K562 (cell line): ENCODE data around the gene SEC22A. TPM values are rescaled to one million over a fixed set of nuclear protein-coding genes. Genes with fewer than 3 reads are reported as not detected.

Source experiments
- ATAC-seq: fragments of 200-7000 bp; cut with Tn5 transposase; 3 replicates; pipeline ENCODE4 v1.9.1; 2020; ENCODE audit warnings: moderate library complexity
- BruUV-seq: library from RNA; stranded (reverse); fragments of 400-500 nt; replicated peaks from 2 replicates; lab custom pipeline; 2021; lab: Mats Ljungman, UMichigan
- CTCF ChIA-PET: fragments of 300-600 bp; formaldehyde crosslinking; extraction: SDS; loops from one replicate; lab custom pipeline; 2021; ENCODE audit warnings: low intra/inter-chr PET ratio; lab: Yijun Ruan, JAX
- POLR2A ChIA-PET: fragments of 300-600, 350-650 bp; sonication (Branson Sonifier 250); formaldehyde crosslinking; extraction: SDS; loops from one replicate; lab custom pipeline; 2021; ENCODE audit warnings: antibody characterized with exemption, inconsistent platforms; lab: Yijun Ruan, JAX
- DNase-seq, 4 experiments: peaks; one replicate each; pipeline versions ENCODE4 v3.0.0 to v3.0.0-alpha.2; 2011 to 2018; ENCODE audit warnings: low spot score in 3 of 4, mixed read lengths in 3 of 4; ENCODE audit errors: extremely low read depth in 1 of 4
- FAIRE-seq: peaks from 2 replicates; lab custom pipeline; 2011; peaks lifted over from hg19 to GRCh38; lab: Jason Lieb, UNC
- H2AFZ ChIP-seq: 2 replicates; pipeline ENCODE4 v1.6.0; 2011; ENCODE audit warnings: low read depth, low read length, control low read depth, inconsistent platforms
- H3K27ac ChIP-seq: fragments of 200-600 bp; 3 replicates; pipeline ENCODE4 v1.8.0; 2011; ENCODE audit warnings: low read depth, mild to moderate bottlenecking, control low read depth, inconsistent platforms, low read length, moderate library complexity, mixed read lengths; ENCODE audit errors: extremely low read depth
- H3K27me3 ChIP-seq, 2 experiments: fragments of 300-600 bp in 1 of 2; 2 replicates in 1 of 2; 3 replicates in 1 of 2; pipeline versions ENCODE4 v1.6.0 to v1.8.0; 2011; ENCODE audit warnings: inconsistent platforms in 2 of 2, low read length in 2 of 2, mild to moderate bottlenecking in 1 of 2, mixed read lengths in 1 of 2, moderate library complexity in 1 of 2; ENCODE audit not compliant: control insufficient read depth in 2 of 2, insufficient read depth in 2 of 2
- H3K36me3 ChIP-seq: fragments of 300-600 bp; 3 replicates; pipeline ENCODE4 v1.8.0; 2011; ENCODE audit warnings: mild to moderate bottlenecking, low read length, inconsistent platforms; ENCODE audit not compliant: control insufficient read depth, insufficient read depth
- H3K4me1 ChIP-seq, 2 experiments: fragments of 200-600 bp in 1 of 2; replicated peaks in 1 of 2; 2 replicates in 1 of 2; 3 replicates in 1 of 2; pipeline versions ENCODE4 v1.5.1 to v1.8.0; 2011; ENCODE audit warnings: inconsistent platforms in 2 of 2, low read length in 2 of 2, mild to moderate bottlenecking in 1 of 2, mixed read lengths in 1 of 2, moderate library complexity in 1 of 2; ENCODE audit not compliant: control insufficient read depth in 2 of 2, insufficient read depth in 2 of 2
- H3K4me2 ChIP-seq: 2 replicates; pipeline ENCODE4 v1.6.1; 2011; ENCODE audit warnings: low read length, control low read depth, inconsistent platforms, mixed read lengths; ENCODE audit not compliant: insufficient read depth
- H3K4me3 ChIP-seq: fragments of 200-600 bp; sonication (generic), shearing (Covaris generic); 2 replicates; pipeline ENCODE4 v1.5.1; 2016; ENCODE audit warnings: control low read depth, inconsistent platforms
- H3K79me2 ChIP-seq: fragments of 200-600 bp; 3 replicates; pipeline ENCODE4 v1.8.0; 2011; ENCODE audit warnings: low read length, inconsistent platforms; ENCODE audit not compliant: control insufficient read depth, insufficient read depth
- H3K9ac ChIP-seq, 2 experiments: 2 replicates each; pipeline versions ENCODE4 v1.6.0 to v1.6.1; 2011; ENCODE audit warnings: low read depth in 2 of 2, low read length in 2 of 2, control low read depth in 1 of 2, inconsistent platforms in 1 of 2, mild to moderate bottlenecking in 1 of 2, mixed read lengths in 1 of 2; ENCODE audit not compliant: insufficient read depth in 1 of 2
- H3K9me1 ChIP-seq: one replicate; pipeline ENCODE4 v1.6.0; 2011; ENCODE audit warnings: inconsistent platforms, mild to moderate bottlenecking, low read length, moderate library complexity; ENCODE audit not compliant: control insufficient read depth, insufficient read depth
- H3K9me3 ChIP-seq: replicated peaks from 2 replicates; pipeline ENCODE4 v1.5.1; 2011; ENCODE audit warnings: low read depth, low read length, inconsistent platforms; ENCODE audit not compliant: control insufficient read depth, insufficient read depth
- H4K20me1 ChIP-seq: replicated peaks from 2 replicates; pipeline ENCODE4 v1.6.1; 2011; ENCODE audit warnings: low read length, inconsistent platforms, mixed read lengths; ENCODE audit not compliant: control insufficient read depth, insufficient read depth
- ATF4 ChIP-seq: fragments of 450-650 bp; formaldehyde crosslinking; IDR thresholded peaks from 2 replicates; pipeline ENCODE4 v1.4.0; 2022; ENCODE audit warnings: mild to moderate bottlenecking, moderate library complexity
- CTCF ChIP-seq, 3 experiments: IDR thresholded peaks in 2 of 3; conservative IDR thresholded peaks in 1 of 3; 2 replicates each; pipeline ENCODE4 v1.5.1; 2011 to 2012; ENCODE audit warnings: low read length in 3 of 3, mild to moderate bottlenecking in 3 of 3, control low read depth in 2 of 3, improper control_type of control experiment in 1 of 3, inconsistent platforms in 1 of 3, low read depth in 1 of 3, mixed read lengths in 1 of 3, moderate library complexity in 1 of 3; ENCODE audit not compliant: insufficient read depth in 2 of 3
- ERF ChIP-seq: fragments of 450-650 bp; formaldehyde crosslinking; IDR thresholded peaks from 2 replicates; pipeline ENCODE4 v1.4.0; 2020; ENCODE audit warnings: mild to moderate bottlenecking, mixed read lengths
- FOXK2 ChIP-seq, 2 experiments: fragments of 450-650 bp; IDR thresholded peaks in 1 of 2; conservative IDR thresholded peaks in 1 of 2; 2 replicates each; pipeline ENCODE4 v1.6.1; 2016; ENCODE audit warnings: low read depth in 2 of 2, mild to moderate bottlenecking in 1 of 2
- GTF3C2 ChIP-seq: IDR thresholded peaks from 3 replicates; pipeline ENCODE4 v1.6.1; 2011; ENCODE audit warnings: borderline replicate concordance, mild to moderate bottlenecking, moderate library complexity; ENCODE audit not compliant: insufficient read length; ENCODE audit errors: extremely low read depth
- HNRNPK ChIP-seq: fragments of 200-400 bp; formaldehyde crosslinking; IDR thresholded peaks from one replicate; pipeline ENCODE4 v1.6.1; 2018; ENCODE audit warnings: mild to moderate bottlenecking, low read depth, low read length; ENCODE audit not compliant: poor library complexity, severe bottlenecking
- KAT2B ChIP-seq: IDR thresholded peaks from one replicate; pipeline ENCODE4 v1.6.1; 2012; ENCODE audit warnings: low read depth, mild to moderate bottlenecking, control low read depth, inconsistent platforms, low read length, moderate library complexity
- MCM3 ChIP-seq: fragments of 450-650 bp; IDR thresholded peaks from 2 replicates; pipeline ENCODE4 v1.6.1; 2016
- TGIF2 ChIP-seq: sonication (generic); formaldehyde crosslinking; IDR thresholded peaks from 2 replicates; pipeline ENCODE4 v1.8.1; 2022; ENCODE audit warnings: mild to moderate bottlenecking, missing genetic modification reagents, moderate library complexity
- THAP7 ChIP-seq: fragments of 250-450 bp; sonication (Bioruptor Pico); IDR thresholded peaks from 2 replicates; pipeline ENCODE4 v1.5.0; 2021
- ZNF384 ChIP-seq: IDR thresholded peaks from 2 replicates; pipeline ENCODE4 v1.6.1; 2012; ENCODE audit warnings: low read depth, low read length, improper control_type of control experiment
- ZNF395 ChIP-seq: fragments of 200-800 bp; sonication (Bioruptor generic); IDR thresholded peaks from 2 replicates; pipeline ENCODE4 v1.6.1; 2017; ENCODE audit warnings: missing genetic modification characterization, missing compliant biosample characterization
- WGBS: fragments of 100-300 bp; shearing (Covaris generic); methylation state at CpG from one replicate; pipeline ENCODE4 v1.1.6; 2016; ENCODE audit warnings: low coverage, mixed read lengths; ENCODE audit not compliant: insufficient coverage; ENCODE audit errors: missing lambda C conversion rate; 5-methylcytosine and 5-hydroxymethylcytosine counted together
- in situ Hi-C: fragments of 300-500 bp; cut with MboI; formaldehyde crosslinking; loops from 4 replicates; pipeline ENCODE4 v1.15.0; 2018; ENCODE audit warnings: inconsistent platforms, mixed read lengths
- intact Hi-C: fragments of 100-400 bp; cut with micrococcal nuclease; formaldehyde crosslinking; loops from 2 replicates; pipeline ENCODE4 v1.14.2; 2022
- polyA plus RNA-seq, 8 experiments: library from polyadenylated mRNA; depleted of rRNA in 4 of 8; stranded (reverse) in 5 of 8; unstranded in 3 of 8; fragments of >200 nt; fragmentation: Nextera tagmentation in 2 of 8; fragmentation: Illumina TruSeq in 1 of 8; extraction: Ambion mirVana in 2 of 8; extraction: Trizol in 1 of 8; gene quantifications; 2 replicates each; pipeline versions ENCODE4 v1.2.1 to v1.2.3, GENCODE V29; 2011 to 2014; ENCODE audit warnings: inconsistent platforms in 1 of 8, missing spikeins in 1 of 8
- total RNA-seq, 7 experiments: library from RNA; depleted of rRNA in 6 of 7; stranded (reverse); fragments of >200 nt in 6 of 7; fragmentation: Illumina TruSeq in 2 of 7; extraction: Trizol in 2 of 7; gene quantifications; 2 replicates each; pipeline versions ENCODE4 v1.2.1 to v1.2.3, GENCODE V29; 2011 to 2021; ENCODE audit warnings: low replicate concordance in 1 of 7

The SEC22A gene
- total and polyA plus RNA-seq, 9 of the 15 experiments (the other 6 are each of a cell fraction or from before 2014, with no cell fraction given) = 7.9 to 44.5 (median 20.5) TPM

GRCh38 chr3:123271466-123272159 is 69.9 kb downstream of the SEC22A start:
- Histone ChIP-seq H3K36me3 (no peaks in the 10 kb centered on the region), H3K4me3 (no peak overlapping the region), H3K4me1 (no peaks in the 10 kb centered on the region), H3K4me2 (no peak overlapping the region), H2AFZ (no peak overlapping the region), H4K20me1 (no peaks in the 10 kb centered on the region), H3K9ac (no peak overlapping the region), H3K79me2 (no peaks in the 10 kb centered on the region), H3K9me3 (no peaks in the 10 kb centered on the region), H3K27ac (no peak overlapping the region), H3K27me3 (no peaks in the 10 kb centered on the region), H3K9me1 (no peaks in the 10 kb centered on the region)
- no TSS peak for BruUV-seq
- CTCF ChIA-PET = no interaction called here
- in situ Hi-C loops = no loop called here
- 90% methylated on average over 4 of the region's 5 CpGs for WGBS
- intact Hi-C loops = no loop called here
- FAIRE-seq (no peak), ATAC-seq (no peak), DNase-seq (no peak)
- POLR2A ChIA-PET = no interaction called here
- no peak for TF ChIP-seq THAP7 (CRISPR knock-in tag)
- TF ChIP-seq ERF (CRISPR knock-in tag) = no peak
- no peak for TF ChIP-seq ZNF384
- no peak for TF ChIP-seq ATF4
- TF ChIP-seq TGIF2 = no peak
- no peak for TF ChIP-seq FOXK2 (conservative IDR thresholded peaks at IDR 0.05 in 1 of 2, IDR thresholded peaks at IDR 0.05 in 1 of 2; ENCODE audit: low read depth in 2 of 2)
- TF ChIP-seq KAT2B = no peak
- TF ChIP-seq ZNF395 = no peak
- TF ChIP-seq MCM3 = no peak
- TF ChIP-seq GTF3C2 = no peak
- TF ChIP-seq CTCF (IDR thresholded peaks at IDR 0.05 in 2 of 3, conservative IDR thresholded peaks at IDR 0.05 in 1 of 3; ENCODE audit: insufficient read depth in 2 of 3, low read depth in 1 of 3, low read length in 3 of 3) = no peak
- no peak for TF ChIP-seq HNRNPK
